ENCODE results near the gene POC1B. TPM values are rescaled to one million over a fixed set of nuclear protein-coding genes. Genes with fewer than 3 reads are reported as not detected.

Gene POC1B
- total RNA-seq, 1 donor from 2014 or later, result 15.2 TPM

DNA sequence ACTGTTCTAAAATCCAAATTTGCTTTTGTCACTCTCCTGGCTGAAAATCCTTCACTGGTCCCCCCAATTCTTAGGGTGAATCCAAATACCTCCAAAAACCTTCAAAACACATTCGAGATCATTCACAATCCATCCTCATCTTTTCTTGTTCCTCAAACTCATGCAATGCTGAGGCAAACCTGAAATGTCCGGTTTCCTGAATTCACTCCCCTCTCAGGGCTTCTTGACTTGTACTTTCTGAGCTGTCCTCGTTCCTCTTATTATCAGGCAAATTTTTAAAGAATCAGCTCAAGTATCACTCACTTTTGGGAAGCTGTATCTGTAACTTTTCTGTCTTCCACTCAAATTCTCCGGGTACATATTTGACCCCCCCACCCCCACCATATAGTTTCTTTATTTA lies 88.6 kb downstream of the POC1B start:
- Mint-ChIP-seq H3K4me3 (no peak overlapping the region), H3K4me1 (peaks cover 7% of the 10 kb centered on the region), H3K36me3 (ENCODE audit: low read depth) (peaks cover 38% of the 10 kb centered on the region), H3K27ac (ENCODE audit: unreplicated experiment) (no peak overlapping the region), H3K9me3 (peaks cover 21% of the 10 kb centered on the region), H3K27me3 (ENCODE audit: low read depth) (no peaks in the 10 kb centered on the region)
- DNase-seq (ENCODE audit: low read depth, low spot score), result no peak
- TF ChIP-seq, protein P1, sequence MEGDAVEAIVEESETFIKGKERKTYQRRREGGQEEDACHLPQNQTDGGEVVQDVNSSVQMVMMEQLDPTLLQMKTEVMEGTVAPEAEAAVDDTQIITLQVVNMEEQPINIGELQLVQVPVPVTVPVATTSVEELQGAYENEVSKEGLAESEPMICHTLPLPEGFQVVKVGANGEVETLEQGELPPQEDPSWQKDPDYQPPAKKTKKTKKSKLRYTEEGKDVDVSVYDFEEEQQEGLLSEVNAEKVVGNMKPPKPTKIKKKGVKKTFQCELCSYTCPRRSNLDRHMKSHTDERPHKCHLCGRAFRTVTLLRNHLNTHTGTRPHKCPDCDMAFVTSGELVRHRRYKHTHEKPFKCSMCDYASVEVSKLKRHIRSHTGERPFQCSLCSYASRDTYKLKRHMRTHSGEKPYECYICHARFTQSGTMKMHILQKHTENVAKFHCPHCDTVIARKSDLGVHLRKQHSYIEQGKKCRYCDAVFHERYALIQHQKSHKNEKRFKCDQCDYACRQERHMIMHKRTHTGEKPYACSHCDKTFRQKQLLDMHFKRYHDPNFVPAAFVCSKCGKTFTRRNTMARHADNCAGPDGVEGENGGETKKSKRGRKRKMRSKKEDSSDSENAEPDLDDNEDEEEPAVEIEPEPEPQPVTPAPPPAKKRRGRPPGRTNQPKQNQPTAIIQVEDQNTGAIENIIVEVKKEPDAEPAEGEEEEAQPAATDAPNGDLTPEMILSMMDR (conservative IDR thresholded peaks at IDR 0.05), result no peak

DNA sequence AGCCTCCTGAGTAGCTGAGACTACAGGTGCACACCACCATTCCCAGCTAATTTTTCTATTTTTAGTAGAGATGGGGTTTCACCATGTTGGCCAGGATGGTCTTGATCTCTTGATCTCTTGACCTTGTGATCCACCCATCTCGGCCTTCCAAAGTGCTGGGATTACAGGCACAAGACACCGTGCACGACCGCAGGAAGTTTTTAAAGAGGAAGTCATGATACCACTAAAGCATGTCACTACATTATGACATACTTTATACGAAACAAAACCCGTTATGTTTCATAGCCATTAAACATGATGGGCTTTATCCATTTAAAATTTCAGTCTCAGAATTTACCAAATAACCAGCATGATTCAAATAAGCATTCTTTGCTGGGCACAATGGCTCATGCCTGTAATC lies 89.8 kb downstream of the POC1B start:
- DNase-seq (ENCODE audit: low read depth, low spot score), result no peak
- H3K27ac Mint-ChIP-seq (ENCODE audit: unreplicated experiment), result no peak overlapping the region
- peaks cover 15% of the 10 kb centered on the region for H3K9me3 Mint-ChIP-seq
- no peak overlapping the region for H3K4me3 Mint-ChIP-seq
- TF ChIP-seq, protein P1 (conservative IDR thresholded peaks at IDR 0.05), result no peak
- peaks cover 32% of the 10 kb centered on the region for H3K36me3 Mint-ChIP-seq (ENCODE audit: low read depth)
- no peaks in the 10 kb centered on the region for H3K27me3 Mint-ChIP-seq (ENCODE audit: low read depth)
- H3K4me1 Mint-ChIP-seq, result peaks cover 7% of the 10 kb centered on the region

DNA sequence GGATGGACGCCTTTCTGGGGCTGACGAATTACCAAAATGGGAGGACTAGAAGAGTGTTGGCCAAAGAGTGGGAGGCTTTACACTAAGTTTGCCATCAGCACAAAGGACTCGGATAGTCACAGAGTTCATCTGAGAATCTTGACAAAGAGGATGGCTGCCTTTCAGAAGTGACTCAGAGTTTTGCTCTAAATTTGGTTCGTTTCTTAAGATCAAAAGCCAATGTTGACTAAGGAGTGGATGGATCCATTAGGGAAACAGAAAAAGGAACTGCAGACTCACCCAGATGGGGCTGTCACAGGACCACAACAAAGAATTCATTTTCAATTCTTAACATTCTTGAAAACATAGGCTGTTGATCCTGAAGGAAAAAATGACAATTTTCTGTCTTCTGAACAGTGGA lies 92.2 kb downstream of the POC1B start:
- no peaks in the 10 kb centered on the region for H3K27me3 Mint-ChIP-seq (ENCODE audit: low read depth)
- no peak overlapping the region for H3K4me3 Mint-ChIP-seq
- peaks cover 6% of the 10 kb centered on the region for H3K9me3 Mint-ChIP-seq
- TF ChIP-seq, protein P1 (conservative IDR thresholded peaks at IDR 0.05), result no peak
- H3K36me3 Mint-ChIP-seq (ENCODE audit: low read depth), result peaks cover 18% of the 10 kb centered on the region
- H3K27ac Mint-ChIP-seq (ENCODE audit: unreplicated experiment), result no peak overlapping the region
- H3K4me1 Mint-ChIP-seq, result peaks cover 7% of the 10 kb centered on the region
- no peak for DNase-seq (ENCODE audit: low read depth, low spot score)

- TF ChIP-seq, protein P1 (conservative IDR thresholded peaks at IDR 0.05), result no peak
- H3K36me3 Mint-ChIP-seq (ENCODE audit: low read depth), result peaks cover 18% of the 10 kb centered on the region
- no peak for DNase-seq (ENCODE audit: low read depth, low spot score)
- no peak overlapping the region for H3K4me3 Mint-ChIP-seq
- H3K27me3 Mint-ChIP-seq (ENCODE audit: low read depth), result no peaks in the 10 kb centered on the region
- H3K4me1 Mint-ChIP-seq, result peaks cover 7% of the 10 kb centered on the region
- H3K9me3 Mint-ChIP-seq, result peaks cover 8% of the 10 kb centered on the region
- no peak overlapping the region for H3K27ac Mint-ChIP-seq (ENCODE audit: unreplicated experiment)
Measured at GRCh38 chr12:89432396-89432795, 93.5 kb downstream of the POC1B start.

DNA sequence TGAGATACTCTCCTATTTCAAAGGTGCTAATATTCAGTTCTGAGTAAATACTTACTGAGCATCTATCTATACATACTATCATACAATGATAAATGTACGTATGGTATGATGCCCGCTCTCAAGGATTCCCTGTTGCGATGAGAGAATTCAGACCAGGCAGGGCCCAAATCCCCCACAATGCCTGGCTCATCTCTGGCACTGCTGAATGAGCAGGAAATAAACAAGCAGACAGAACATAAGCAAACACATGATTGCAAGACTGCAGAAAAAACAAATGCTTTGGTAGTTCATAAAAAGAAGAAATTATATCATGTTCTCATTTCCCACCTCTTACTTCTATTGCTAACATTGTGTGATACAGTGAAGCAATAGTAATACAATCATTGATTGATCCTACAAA lies 96.3 kb downstream of the POC1B start:
- peaks cover 12% of the 10 kb centered on the region for H3K9me3 Mint-ChIP-seq
- TF ChIP-seq, protein P1 (conservative IDR thresholded peaks at IDR 0.05), result no peak
- H3K36me3 Mint-ChIP-seq (ENCODE audit: low read depth), result peaks cover 19% of the 10 kb centered on the region
- H3K4me3 Mint-ChIP-seq, result no peak overlapping the region
- H3K27me3 Mint-ChIP-seq (ENCODE audit: low read depth), result no peaks in the 10 kb centered on the region
- H3K4me1 Mint-ChIP-seq, result peaks cover 2% of the 10 kb centered on the region
- no peak overlapping the region for H3K27ac Mint-ChIP-seq (ENCODE audit: unreplicated experiment)
- no peak for DNase-seq (ENCODE audit: low read depth, low spot score)
